Endothelial cell of umbilical vein (primary cell): ENCODE measurements around the gene SUCLG2.

Experiments used
- EZH2 ChIP-seq: IDR thresholded peaks from 2 replicates; pipeline ENCODE4 v1.6.1; 2012; ENCODE audit warnings: borderline replicate concordance, low read depth, mild to moderate bottlenecking, moderate library complexity, low read length, inconsistent platforms; ENCODE audit not compliant: severe bottlenecking
- JUN ChIP-seq: IDR thresholded peaks from 2 replicates; pipeline ENCODE4 v1.6.1; 2011; ENCODE audit warnings: borderline replicate concordance, low read depth; ENCODE audit not compliant: insufficient read length, insufficient read depth
- MYC ChIP-seq: IDR thresholded peaks from one replicate; pipeline ENCODE4 v1.6.1; 2011; ENCODE audit warnings: mild to moderate bottlenecking, low read depth, low read length
- POLR2A ChIP-seq: IDR thresholded peaks from 2 replicates; pipeline ENCODE4 v1.6.1; 2012; ENCODE audit warnings: low read depth, mild to moderate bottlenecking, control low read depth, low read length
- TF ChIP-seq, protein P1 (sequence below), 2 donors: IDR thresholded peaks; 1 replicate in 1 of 2; 2 replicates in 1 of 2; pipeline ENCODE4 v1.5.1; 2011; ENCODE audit warnings: low read length in 2 of 2, mild to moderate bottlenecking in 2 of 2, moderate library complexity in 2 of 2, control low read depth in 1 of 2, inconsistent platforms in 1 of 2, low read depth in 1 of 2; ENCODE audit not compliant: insufficient read depth in 1 of 2; ENCODE audit errors: extremely low read depth in 1 of 2

DNA sequence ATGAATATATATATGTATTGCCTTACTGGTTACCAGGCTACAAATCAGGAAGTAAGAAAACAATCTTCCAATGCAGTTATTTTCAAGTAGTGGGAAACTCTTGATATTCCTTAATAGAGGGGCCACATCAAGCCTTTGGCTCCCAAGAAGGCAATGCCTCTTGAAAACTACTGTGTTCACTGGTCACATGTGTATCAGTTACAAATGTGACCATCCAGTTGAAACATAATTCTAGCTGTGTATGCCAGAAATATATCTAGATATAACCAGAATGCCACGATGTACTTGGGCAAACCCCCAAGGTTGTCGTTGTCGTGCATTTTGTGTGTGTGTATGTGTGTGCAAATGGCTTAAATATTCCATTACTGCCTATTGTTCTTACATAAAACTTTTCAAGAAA, 200.8 kb downstream of the SUCLG2 start:
- TF ChIP-seq EZH2 (no peak), MYC (no peak), POLR2A (no peak), JUN (no peak)
- TF ChIP-seq, protein P1, sequence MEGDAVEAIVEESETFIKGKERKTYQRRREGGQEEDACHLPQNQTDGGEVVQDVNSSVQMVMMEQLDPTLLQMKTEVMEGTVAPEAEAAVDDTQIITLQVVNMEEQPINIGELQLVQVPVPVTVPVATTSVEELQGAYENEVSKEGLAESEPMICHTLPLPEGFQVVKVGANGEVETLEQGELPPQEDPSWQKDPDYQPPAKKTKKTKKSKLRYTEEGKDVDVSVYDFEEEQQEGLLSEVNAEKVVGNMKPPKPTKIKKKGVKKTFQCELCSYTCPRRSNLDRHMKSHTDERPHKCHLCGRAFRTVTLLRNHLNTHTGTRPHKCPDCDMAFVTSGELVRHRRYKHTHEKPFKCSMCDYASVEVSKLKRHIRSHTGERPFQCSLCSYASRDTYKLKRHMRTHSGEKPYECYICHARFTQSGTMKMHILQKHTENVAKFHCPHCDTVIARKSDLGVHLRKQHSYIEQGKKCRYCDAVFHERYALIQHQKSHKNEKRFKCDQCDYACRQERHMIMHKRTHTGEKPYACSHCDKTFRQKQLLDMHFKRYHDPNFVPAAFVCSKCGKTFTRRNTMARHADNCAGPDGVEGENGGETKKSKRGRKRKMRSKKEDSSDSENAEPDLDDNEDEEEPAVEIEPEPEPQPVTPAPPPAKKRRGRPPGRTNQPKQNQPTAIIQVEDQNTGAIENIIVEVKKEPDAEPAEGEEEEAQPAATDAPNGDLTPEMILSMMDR (IDR thresholded peaks at IDR 0.05; ENCODE audit: extremely low read depth in 1 of 2, insufficient read depth in 1 of 2, low read depth in 1 of 2, low read length in 2 of 2): no peak
